HEK293 (cell line): ENCODE measurements around the gene BCL11B.
A peak's percentile ranks its signal among the peaks of the same experiment; 100 is the strongest.

Source experiments
- BCL11B ChIP-seq: fragments of 450-650 bp; formaldehyde crosslinking; IDR thresholded peaks from 2 replicates; pipeline ENCODE4 v1.5.1; 2016; ENCODE audit warnings: low read depth, missing biosample characterization, missing genetic modification characterization
- CTCF ChIP-seq: fragments of 450-650 bp; formaldehyde crosslinking; IDR thresholded peaks from 2 replicates; pipeline ENCODE4 v1.5.1; 2016; ENCODE audit warnings: missing biosample characterization, missing genetic modification characterization
- GLIS2 ChIP-seq: fragments of 450-650 bp; formaldehyde crosslinking; IDR thresholded peaks from 2 replicates; pipeline ENCODE4 v1.5.1; 2016; ENCODE audit warnings: missing biosample characterization, missing genetic modification characterization
- HIC1 ChIP-seq: fragments of 450-650 bp; formaldehyde crosslinking; IDR thresholded peaks from 2 replicates; pipeline ENCODE4 v1.5.1; 2016; ENCODE audit warnings: missing biosample characterization, missing genetic modification characterization
- OSR2 ChIP-seq: fragments of 450-650 bp; formaldehyde crosslinking; IDR thresholded peaks from 2 replicates; pipeline ENCODE4 v1.5.1; 2016; ENCODE audit warnings: missing biosample characterization, missing genetic modification characterization
- PRDM2 ChIP-seq: fragments of 450-650 bp; formaldehyde crosslinking; IDR thresholded peaks from 2 replicates; pipeline ENCODE4 v1.5.1; 2016; ENCODE audit warnings: missing biosample characterization, missing genetic modification characterization, borderline replicate concordance
- PRDM6 ChIP-seq: fragments of 450-650 bp; formaldehyde crosslinking; IDR thresholded peaks from 2 replicates; pipeline ENCODE4 v1.5.1; 2017; ENCODE audit warnings: missing biosample characterization, missing genetic modification characterization
- SALL2 ChIP-seq: fragments of 450-650 bp; formaldehyde crosslinking; IDR thresholded peaks from 2 replicates; pipeline ENCODE4 v1.5.0; 2017; ENCODE audit warnings: missing biosample characterization, mild to moderate bottlenecking, missing genetic modification characterization, borderline replicate concordance
- SCRT2 ChIP-seq: fragments of 450-650 bp; formaldehyde crosslinking; IDR thresholded peaks from 2 replicates; pipeline ENCODE4 v1.5.1; 2016; ENCODE audit warnings: missing biosample characterization, missing genetic modification characterization
- WT1 ChIP-seq: fragments of 450-650 bp; formaldehyde crosslinking; IDR thresholded peaks from 2 replicates; pipeline ENCODE4 v1.5.1; 2016; ENCODE audit warnings: missing biosample characterization, missing genetic modification characterization
- YY1 ChIP-seq: fragments of 450-650 bp; formaldehyde crosslinking; IDR thresholded peaks from 2 replicates; pipeline ENCODE4 v1.5.1; 2018; ENCODE audit warnings: missing biosample characterization, missing genetic modification characterization
- ZBTB21 ChIP-seq: fragments of 450-650 bp; formaldehyde crosslinking; IDR thresholded peaks from 2 replicates; pipeline ENCODE4 v1.5.1; 2017; ENCODE audit warnings: missing biosample characterization, missing genetic modification characterization
- ZNF140 ChIP-seq: fragments of 450-650 bp; formaldehyde crosslinking; IDR thresholded peaks from 2 replicates; pipeline ENCODE4 v1.5.1; 2016; ENCODE audit warnings: missing biosample characterization, missing genetic modification characterization
- ZNF174 ChIP-seq: fragments of 450-650 bp; formaldehyde crosslinking; IDR thresholded peaks from 2 replicates; pipeline ENCODE4 v1.5.0; 2017; ENCODE audit warnings: missing biosample characterization, mild to moderate bottlenecking, missing genetic modification characterization
- ZNF23 ChIP-seq: fragments of 450-650 bp; formaldehyde crosslinking; IDR thresholded peaks from 2 replicates; pipeline ENCODE4 v1.5.1; 2016; ENCODE audit warnings: missing biosample characterization, missing genetic modification characterization, borderline replicate concordance
- ZNF26 ChIP-seq: fragments of 450-650 bp; formaldehyde crosslinking; IDR thresholded peaks from 2 replicates; pipeline ENCODE4 v1.5.1; 2016; ENCODE audit warnings: missing biosample characterization, missing genetic modification characterization
- ZNF362 ChIP-seq: fragments of 450-650 bp; formaldehyde crosslinking; IDR thresholded peaks from 2 replicates; pipeline ENCODE4 v1.5.1; 2016; ENCODE audit warnings: missing biosample characterization, missing genetic modification characterization
- ZNF37A ChIP-seq: fragments of 450-650 bp; IDR thresholded peaks from 2 replicates; pipeline ENCODE4 v1.5.1; 2018; ENCODE audit warnings: missing biosample characterization, missing genetic modification characterization
- ZNF48 ChIP-seq: fragments of 450-650 bp; formaldehyde crosslinking; IDR thresholded peaks from 2 replicates; pipeline ENCODE4 v1.5.1; 2016; ENCODE audit warnings: missing biosample characterization, missing genetic modification characterization
- ZNF514 ChIP-seq: fragments of 450-650 bp; formaldehyde crosslinking; IDR thresholded peaks from 2 replicates; pipeline ENCODE4 v1.5.1; 2016; ENCODE audit warnings: missing biosample characterization, missing genetic modification characterization
- ZNF521 ChIP-seq: fragments of 450-650 bp; formaldehyde crosslinking; IDR thresholded peaks from 2 replicates; pipeline ENCODE4 v1.5.1; 2017; ENCODE audit warnings: missing biosample characterization, mild to moderate bottlenecking, missing genetic modification characterization
- ZNF558 ChIP-seq: fragments of 450-650 bp; formaldehyde crosslinking; IDR thresholded peaks from 2 replicates; pipeline ENCODE4 v1.5.1; 2016; ENCODE audit warnings: missing biosample characterization, missing genetic modification characterization
- ZNF561 ChIP-seq: fragments of 450-650 bp; IDR thresholded peaks from 2 replicates; pipeline ENCODE4 v1.5.1; 2018; ENCODE audit warnings: missing biosample characterization, missing genetic modification characterization, borderline replicate concordance
- ZNF664 ChIP-seq: fragments of 450-650 bp; formaldehyde crosslinking; IDR thresholded peaks from 2 replicates; pipeline ENCODE4 v1.5.1; 2016; ENCODE audit warnings: missing biosample characterization, missing genetic modification characterization
- ZSCAN30 ChIP-seq: fragments of 450-650 bp; IDR thresholded peaks from 2 replicates; pipeline ENCODE4 v1.5.1; 2018; ENCODE audit warnings: missing biosample characterization, mild to moderate bottlenecking, missing genetic modification characterization, moderate library complexity
- ZSCAN4 ChIP-seq: fragments of 450-650 bp; formaldehyde crosslinking; IDR thresholded peaks from 2 replicates; pipeline ENCODE4 v1.5.1; 2017; ENCODE audit warnings: missing biosample characterization, missing genetic modification characterization

BCL11B gene

GRCh38 chr14:99215277-99215676 lies 56.7 kb downstream of the BCL11B start (continued):
- TF ChIP-seq ZSCAN30 (tag by site-specific recombination) (peak; percentile 84; the same call in 1 of the 2 replicates), YY1 (tag by site-specific recombination) (no peak), SCRT2 (tag by site-specific recombination) (peak; percentile 69), ZNF174 (tag by site-specific recombination) (no peak), ZNF514 (tag by site-specific recombination) (no peak), ZNF362 (tag by site-specific recombination) (no peak), ZNF48 (no peak), ZNF561 (tag by site-specific recombination) (peak; percentile 77; the same call in 1 of the 2 replicates), SALL2 (tag by site-specific recombination) (no peak), BCL11B (tag by site-specific recombination) (no peak), PRDM2 (tag by site-specific recombination) (no peak), CTCF (tag by site-specific recombination) (no peak), OSR2 (tag by site-specific recombination) (peak; percentile 42; the same call in 1 of the 2 replicates), ZNF664 (tag by site-specific recombination) (no peak), ZNF558 (tag by site-specific recombination) (no peak), HIC1 (tag by site-specific recombination) (no peak), ZNF26 (no peak), ZNF23 (no peak), PRDM6 (tag by site-specific recombination) (peak; percentile 94), ZNF140 (no peak), ZNF521 (tag by site-specific recombination) (no peak), ZSCAN4 (no peak), GLIS2 (tag by site-specific recombination) (no peak), ZNF37A (tag by site-specific recombination) (no peak), ZBTB21 (no peak), WT1 (tag by site-specific recombination) (0 out of 2 replicates have a peak, but pooled peaks have one; percentile 19)
